Measurements from ENCODE around the gene TNFSF18.

Gene TNFSF18

GRCh38 chr1:173038875-173039554 is 11.7 kb downstream of the TNFSF18 start:
- no peak for DNase-seq (ENCODE audit: low read depth)

DNA sequence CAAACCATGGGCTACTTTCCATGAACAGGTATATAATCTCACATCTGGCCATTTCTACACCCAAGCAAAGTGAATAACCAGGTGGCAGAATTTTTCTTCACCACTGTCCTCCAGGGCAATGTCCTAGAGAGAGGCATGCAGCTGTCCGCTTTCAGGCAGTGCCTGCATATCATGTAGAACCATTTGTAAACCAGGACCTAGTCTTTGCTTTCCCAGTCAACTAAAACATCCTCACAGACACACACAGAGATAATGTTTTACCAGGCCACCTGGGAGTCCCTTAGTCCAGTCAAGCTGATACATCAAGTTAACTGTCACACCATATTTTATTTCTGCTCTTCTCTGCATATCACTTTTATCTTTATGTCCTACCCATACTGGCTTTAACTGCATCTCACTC is 26.2 kb downstream of the TNFSF18 start:
- DNase-seq (ENCODE audit: low read depth): no peak

- no peak for DNase-seq (ENCODE audit: low read depth)
Observed at GRCh38 chr1:173023343-173023742, 27.4 kb downstream of the TNFSF18 start.

- DNase-seq (ENCODE audit: low read depth): no peak
Observed at GRCh38 chr1:173020138-173020750, 30.5 kb downstream of the TNFSF18 start.

- DNase-seq (ENCODE audit: low read depth): no peak
Observed at GRCh38 chr1:173017792-173018191, 32.9 kb downstream of the TNFSF18 start.

- no peak for DNase-seq (ENCODE audit: low read depth)
Observed at GRCh38 chr1:173016419-173016818, 34.3 kb downstream of the TNFSF18 start.

DNA sequence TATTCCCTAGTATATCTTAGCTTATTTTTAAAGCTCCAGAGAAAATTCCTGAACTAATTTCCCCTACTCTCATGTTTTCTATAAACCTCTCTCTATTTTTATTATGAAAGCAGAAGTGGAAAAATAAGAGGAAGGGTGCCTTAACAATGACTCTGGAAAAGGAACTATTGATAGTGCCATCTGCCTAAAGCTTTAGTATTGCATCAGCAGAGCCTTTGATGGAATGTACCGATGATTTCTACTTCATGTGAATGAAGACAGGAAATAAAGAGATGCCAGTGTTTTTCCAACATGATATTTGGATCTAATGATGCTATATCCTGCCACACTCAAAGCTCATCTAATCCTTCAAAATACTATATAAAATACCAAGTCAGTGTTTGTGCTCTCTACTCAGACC is 35.1 kb downstream of the TNFSF18 start:
- no peak for DNase-seq (ENCODE audit: low read depth)

DNA sequence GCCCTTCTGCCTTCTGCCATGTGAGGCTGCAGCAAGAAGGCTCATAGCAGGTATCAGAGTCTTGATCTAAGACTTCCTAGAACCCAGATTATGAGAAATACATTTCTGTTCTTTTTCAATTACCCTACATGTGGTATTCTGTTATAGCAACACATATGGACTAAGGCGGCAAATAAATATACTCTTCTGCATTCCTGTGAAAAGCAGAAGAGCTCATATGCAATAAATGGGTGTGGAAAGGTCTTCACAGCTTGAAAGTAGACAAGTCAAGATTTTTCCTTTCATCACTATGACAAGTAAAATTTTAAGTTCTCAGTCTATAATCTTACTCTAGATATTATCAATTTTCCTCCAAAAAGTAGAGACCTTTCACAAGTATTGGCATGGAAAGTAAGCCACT is 36.6 kb downstream of the TNFSF18 start:
- no peak for DNase-seq (ENCODE audit: low read depth)

- no peak for DNase-seq (ENCODE audit: low read depth)
Observed at GRCh38 chr1:173012126-173012525, 38.6 kb downstream of the TNFSF18 start.

DNA sequence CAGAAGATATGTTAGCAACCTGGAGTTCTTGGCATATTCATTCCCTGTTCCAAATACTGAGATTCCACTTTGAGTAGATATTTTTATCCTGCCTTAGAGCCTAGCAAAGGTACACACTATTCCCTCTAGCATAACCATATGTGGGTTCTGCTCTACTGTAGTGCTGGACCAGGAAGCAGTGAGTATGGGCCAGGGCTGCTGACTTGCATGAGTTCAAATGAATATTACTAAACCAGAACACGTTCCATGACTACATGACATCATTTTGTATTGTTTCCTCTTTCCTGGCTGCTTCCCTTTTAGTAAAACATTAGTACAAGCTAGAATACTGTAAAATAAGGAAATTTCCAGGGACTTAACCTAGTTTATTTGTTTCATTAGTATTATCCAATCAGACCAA is 41.1 kb downstream of the TNFSF18 start:
- no peak for DNase-seq (ENCODE audit: low read depth)

DNA sequence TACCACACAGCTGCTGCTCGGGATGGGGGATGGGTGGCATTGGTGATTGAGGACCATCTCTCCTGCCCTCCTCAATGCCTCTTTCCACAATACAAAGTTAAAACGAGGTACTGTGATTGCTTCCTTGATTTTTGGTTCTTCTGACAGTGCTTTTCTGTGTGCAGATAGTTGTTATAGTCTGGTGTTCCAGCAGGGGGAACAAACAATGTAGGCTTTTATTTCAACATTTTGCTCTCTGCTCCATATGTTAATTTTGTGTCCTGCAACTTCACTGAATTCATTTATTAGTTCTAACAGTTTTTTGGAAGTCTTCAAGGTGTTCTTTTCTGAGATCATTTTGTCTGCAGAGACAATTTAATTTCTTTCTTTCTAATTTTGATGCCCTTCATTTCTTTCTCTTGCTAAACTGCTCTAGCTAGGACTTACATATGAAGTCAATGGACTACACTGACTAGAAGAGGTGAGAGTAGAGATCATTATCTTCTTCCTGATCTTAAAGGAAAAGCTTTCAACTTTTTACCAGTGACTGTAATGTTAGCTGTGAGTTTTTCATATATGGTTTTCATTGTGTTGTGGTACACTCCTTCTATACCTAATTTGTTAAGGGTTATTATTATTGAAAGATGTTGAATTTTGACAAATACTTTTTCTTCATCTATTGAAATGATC is 45.4 kb downstream of the TNFSF18 start:
- no peak for DNase-seq (ENCODE audit: low read depth)

- DNase-seq (ENCODE audit: low read depth): no peak
Observed at GRCh38 chr1:173002891-173003838, 47.6 kb downstream of the TNFSF18 start.

DNA sequence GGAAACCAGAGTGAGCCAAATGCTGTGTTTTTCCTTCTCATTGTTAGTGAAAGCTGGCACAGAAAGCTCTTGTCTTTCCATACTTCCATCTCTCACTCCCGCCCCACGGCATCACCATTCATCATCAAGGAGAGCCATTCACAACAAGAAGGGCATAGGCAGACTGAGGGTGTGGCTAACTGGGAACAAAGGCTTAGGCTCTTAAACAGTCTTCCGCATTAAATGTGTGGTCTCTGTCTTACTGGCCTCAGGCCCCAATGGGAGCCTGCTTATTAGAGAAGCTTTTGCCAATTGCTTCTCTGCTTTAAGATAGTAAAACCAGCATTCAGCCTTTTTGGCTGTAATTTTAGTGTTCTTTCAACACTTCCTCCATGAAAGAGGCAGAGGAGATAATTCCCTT is 51.4 kb downstream of the TNFSF18 start:
- no peak for DNase-seq (ENCODE audit: low read depth)

- DNase-seq (ENCODE audit: low read depth): no peak
Observed at GRCh38 chr1:172997941-172998361, 52.8 kb downstream of the TNFSF18 start.

GRCh38 chr1:172993640-172994039 is 57.1 kb downstream of the TNFSF18 start:
- DNase-seq (ENCODE audit: low read depth): peak; percentile 88

DNA sequence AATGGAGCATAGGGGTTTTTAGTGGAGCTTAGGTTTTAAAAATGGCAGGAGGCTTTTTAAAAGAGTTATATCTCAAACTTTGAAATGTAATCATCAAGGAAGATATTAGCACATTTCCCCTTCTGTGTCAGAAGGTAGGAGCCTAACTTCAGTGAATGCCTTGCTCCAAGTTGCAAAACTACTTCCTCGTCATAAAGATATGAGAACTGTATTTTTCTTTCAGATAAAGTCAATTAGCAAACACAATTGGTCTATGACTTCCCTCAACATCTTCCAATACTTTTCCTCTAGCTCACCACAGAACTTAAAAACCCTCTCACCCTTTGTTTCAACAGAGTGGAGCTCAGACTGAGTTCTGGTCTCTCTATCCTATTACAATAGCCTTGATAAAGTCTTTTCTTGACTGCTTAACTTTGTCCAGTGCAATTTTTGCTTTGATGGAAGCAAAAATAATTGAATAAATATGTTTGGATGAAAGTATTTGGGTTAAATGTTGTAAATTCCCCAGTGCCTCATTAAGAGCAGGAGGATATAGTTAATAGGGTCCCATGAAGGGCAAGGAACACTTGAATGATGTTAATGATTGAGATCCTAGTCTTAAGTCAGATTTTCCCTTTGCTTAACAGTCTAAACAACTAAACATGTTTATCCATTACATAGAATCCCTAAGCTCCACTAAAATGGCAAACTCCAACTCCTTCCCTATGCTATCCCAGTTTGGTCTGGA is 58.9 kb downstream of the TNFSF18 start:
- DNase-seq (ENCODE audit: low read depth): no peak

GRCh38 chr1:172990598-172991215 is 60.0 kb downstream of the TNFSF18 start:
- DNase-seq (ENCODE audit: low read depth): no peak
